ENCODE results near the gene IL1R2.

The IL1R2 gene

GRCh38 chr2:102073168-102073724 is 81.5 kb downstream of the IL1R2 start:
- DNase-seq = no peak
- Histone ChIP-seq H3K9me3 (no peaks in the 10 kb centered on the region), H3K36me3 (no peaks in the 10 kb centered on the region), H3K27me3 (no peaks in the 10 kb centered on the region), H3K4me1 (no peaks in the 10 kb centered on the region), H3K4me3 (ENCODE audit: low read depth, low read length) (no peak overlapping the region)
- TF ChIP-seq CTCF (IDR thresholded peaks at IDR 0.05; ENCODE audit: low read depth, low read length) = no peak

- Histone ChIP-seq H3K4me3 (ENCODE audit: low read depth, low read length) (no peak overlapping the region), H3K9me3 (no peaks in the 10 kb centered on the region), H3K4me1 (no peaks in the 10 kb centered on the region), H3K36me3 (no peaks in the 10 kb centered on the region), H3K27me3 (no peaks in the 10 kb centered on the region)
- no peak for TF ChIP-seq CTCF (IDR thresholded peaks at IDR 0.05; ENCODE audit: low read depth, low read length)
- DNase-seq = no peak
Measured at GRCh38 chr2:102074152-102074783, 82.5 kb downstream of the IL1R2 start.

GRCh38 chr2:102075479-102075878 is 83.7 kb downstream of the IL1R2 start:
- Histone ChIP-seq H3K4me1 (no peaks in the 10 kb centered on the region), H3K36me3 (no peaks in the 10 kb centered on the region)

GRCh38 chr2:102076512-102076911 is 84.8 kb downstream of the IL1R2 start:
- Histone ChIP-seq H3K36me3 (no peaks in the 10 kb centered on the region), H3K4me3 (ENCODE audit: low read depth, low read length) (no peak overlapping the region), H3K27me3 (no peaks in the 10 kb centered on the region), H3K9me3 (no peaks in the 10 kb centered on the region), H3K4me1 (no peaks in the 10 kb centered on the region)
- TF ChIP-seq CTCF (IDR thresholded peaks at IDR 0.05; ENCODE audit: low read depth, low read length) = no peak
- no peak for DNase-seq

More at GRCh38 chr2:102075479-102075878, 83.7 kb downstream of the IL1R2 start:
- H3K9me3 ChIP-seq = no peaks in the 10 kb centered on the region
- H3K27me3 ChIP-seq = no peaks in the 10 kb centered on the region
- DNase-seq = no peak
- no peak overlapping the region for H3K4me3 ChIP-seq (ENCODE audit: low read depth, low read length)
- no peak for TF ChIP-seq CTCF (IDR thresholded peaks at IDR 0.05; ENCODE audit: low read depth, low read length)
